NCI-H774 (cell line): ENCODE results near the gene FAM83G.

Source experiments
- DNase-seq: peaks from one replicate; lab custom pipeline; 2025; lab: John Stamatoyannopoulos, UW

Gene FAM83G

GRCh38 chr17:19009970-19010369 is 5.4 kb upstream of the FAM83G start:
- DNase-seq: no peak

DNA sequence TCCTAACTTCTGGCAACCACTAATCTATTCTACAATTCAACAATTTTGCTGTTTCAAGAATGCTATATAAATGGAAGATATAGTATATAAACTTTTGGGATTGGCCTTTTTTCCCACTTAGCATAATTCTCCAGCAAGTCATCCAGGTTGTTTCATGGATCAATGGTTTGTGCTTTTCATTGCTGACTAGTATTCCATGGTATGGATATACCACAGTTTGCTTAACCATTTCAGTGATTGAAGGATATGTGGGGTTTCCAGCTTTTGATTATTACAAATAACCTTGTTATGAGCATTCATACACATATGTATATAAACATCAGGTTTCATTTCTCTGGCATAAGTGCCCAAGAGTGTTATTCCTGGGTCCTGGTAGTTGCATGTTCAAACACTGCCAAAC is 2.1 kb upstream of the FAM83G start:
- DNase-seq: no peak

- no peak for DNase-seq
Observed at GRCh38 chr17:19005789-19006430, 1.3 kb upstream of the FAM83G start.

DNA sequence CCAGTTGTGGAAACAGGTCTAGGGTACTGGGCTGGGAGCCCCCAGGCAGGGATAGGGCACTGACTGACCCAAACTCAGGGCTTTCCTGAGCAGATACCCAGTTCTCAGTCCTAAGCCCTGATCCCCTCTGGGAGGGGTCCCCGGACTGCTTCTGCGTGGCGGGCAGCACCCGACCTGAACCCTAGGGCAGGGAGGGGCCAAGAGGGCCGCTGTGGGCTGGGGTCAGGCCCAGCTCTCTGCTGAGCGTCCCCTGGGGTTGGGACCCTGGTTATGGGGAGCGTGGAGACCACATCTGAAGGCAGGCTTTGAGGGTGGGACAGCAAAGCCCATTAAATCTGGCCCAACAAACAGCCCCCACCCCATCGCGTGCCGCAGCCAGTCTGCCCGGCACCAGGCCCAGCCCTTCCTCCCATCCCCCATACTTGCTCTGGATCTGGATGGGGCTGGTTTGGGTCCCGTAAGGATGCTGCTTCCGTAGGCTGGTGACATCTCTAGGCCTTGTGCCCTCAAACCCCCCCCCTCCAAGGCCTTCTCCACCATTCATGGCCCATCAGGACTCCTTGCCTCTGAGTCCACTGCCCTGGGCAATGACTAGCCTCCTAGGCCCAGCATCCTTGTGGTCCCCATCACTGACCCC is 691 bp upstream of the FAM83G start:
- DNase-seq: no peak

GRCh38 chr17:19003543-19004420 is 782 bp downstream of the FAM83G start:
- DNase-seq: no peak

DNA sequence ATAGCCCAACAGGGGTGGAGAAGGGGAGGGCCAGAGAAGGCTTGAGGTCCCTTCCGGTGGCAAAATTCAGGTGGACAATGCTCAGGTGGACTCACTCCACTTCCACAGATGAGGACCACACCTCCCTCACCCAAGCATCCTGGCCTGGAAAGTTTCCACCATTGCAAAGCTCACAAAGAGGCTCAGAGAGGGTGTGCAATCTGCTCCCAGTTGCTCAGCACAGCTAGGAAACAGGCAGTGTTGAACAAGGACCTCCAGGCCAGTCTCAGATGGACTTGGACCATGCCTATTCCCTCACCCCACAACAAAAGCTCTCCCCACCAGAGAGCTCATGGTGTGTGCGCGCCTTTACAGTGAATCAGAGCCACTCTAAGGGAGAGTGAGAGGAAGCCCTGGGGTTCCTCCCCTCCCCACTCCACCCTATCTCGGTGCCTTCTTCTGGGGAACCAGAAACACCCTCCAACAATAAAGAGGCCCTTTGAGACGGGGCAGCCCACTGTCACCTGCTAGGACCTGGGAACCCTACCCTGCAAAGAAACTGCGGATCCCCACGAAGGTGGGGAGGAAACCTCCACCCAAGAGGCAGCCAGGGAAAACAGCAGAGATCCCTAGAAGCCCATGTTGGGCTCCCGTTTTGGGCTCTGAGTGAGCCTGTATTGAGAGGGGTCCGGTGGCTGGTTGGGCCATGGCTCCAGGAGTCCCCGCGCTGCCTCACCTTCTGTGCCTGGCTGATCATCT is 1.6 kb downstream of the FAM83G start:
- no peak for DNase-seq

DNA sequence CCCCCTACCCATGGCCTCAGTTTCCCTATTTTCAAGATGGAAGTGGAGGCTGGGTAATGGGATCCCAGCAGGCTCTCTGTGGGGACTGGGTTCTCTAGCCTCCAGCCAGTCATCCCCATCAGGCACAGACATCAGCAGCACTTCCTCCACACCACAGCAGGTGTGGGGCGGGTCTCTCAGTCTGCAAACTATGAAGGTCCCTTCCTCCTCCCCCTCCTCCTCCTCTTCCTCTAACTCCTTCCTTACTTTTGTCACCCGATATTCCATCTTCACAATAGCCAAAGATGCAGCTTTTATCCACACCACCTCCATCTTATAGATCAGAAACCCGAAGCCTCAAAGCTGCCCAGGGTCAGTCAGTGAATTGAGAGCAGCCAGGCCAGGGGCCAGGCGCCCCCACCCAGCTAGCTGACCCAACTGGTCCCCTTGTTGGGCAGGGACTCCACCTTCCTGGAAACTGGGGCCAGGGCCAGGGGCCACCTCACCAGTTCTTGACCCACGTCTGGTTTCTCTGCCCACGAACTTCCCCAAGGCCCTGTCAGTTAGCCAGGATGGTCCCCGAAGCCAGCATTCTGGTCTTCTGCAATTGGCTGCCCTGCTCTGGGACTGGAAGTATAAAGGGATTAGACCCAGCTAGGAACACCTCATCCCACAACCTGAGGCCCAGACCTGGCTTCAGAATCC is 2.5 kb downstream of the FAM83G start:
- DNase-seq: no peak

- DNase-seq: no peak
Observed at GRCh38 chr17:19000531-19001325, 3.8 kb downstream of the FAM83G start.

GRCh38 chr17:18999911-19000310 is 4.7 kb downstream of the FAM83G start:
- no peak for DNase-seq

GRCh38 chr17:18999394-18999793 is 5.2 kb downstream of the FAM83G start:
- DNase-seq: no peak

- DNase-seq: no peak
Observed at GRCh38 chr17:18997650-18998196, 6.8 kb downstream of the FAM83G start.

DNA sequence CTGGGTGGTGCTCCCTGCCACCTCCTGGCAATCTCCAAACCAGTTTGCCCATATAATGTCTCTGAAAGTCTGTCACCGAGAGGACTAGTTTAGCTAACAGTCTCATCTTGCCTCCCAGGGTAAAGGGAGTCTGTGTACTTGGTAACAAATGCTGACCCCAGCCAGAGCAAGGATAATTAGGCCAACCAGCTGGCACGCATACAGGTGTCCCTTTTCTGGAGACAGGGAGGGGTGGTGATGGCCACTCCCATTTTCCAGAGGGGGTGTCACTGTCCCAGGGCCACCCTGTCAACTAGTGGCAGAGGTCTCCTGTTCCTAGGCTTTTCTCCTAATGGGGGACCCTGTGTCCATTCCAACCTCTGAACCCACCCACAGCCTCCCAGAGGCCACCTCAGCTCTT is 8.1 kb downstream of the FAM83G start:
- DNase-seq: no peak

DNA sequence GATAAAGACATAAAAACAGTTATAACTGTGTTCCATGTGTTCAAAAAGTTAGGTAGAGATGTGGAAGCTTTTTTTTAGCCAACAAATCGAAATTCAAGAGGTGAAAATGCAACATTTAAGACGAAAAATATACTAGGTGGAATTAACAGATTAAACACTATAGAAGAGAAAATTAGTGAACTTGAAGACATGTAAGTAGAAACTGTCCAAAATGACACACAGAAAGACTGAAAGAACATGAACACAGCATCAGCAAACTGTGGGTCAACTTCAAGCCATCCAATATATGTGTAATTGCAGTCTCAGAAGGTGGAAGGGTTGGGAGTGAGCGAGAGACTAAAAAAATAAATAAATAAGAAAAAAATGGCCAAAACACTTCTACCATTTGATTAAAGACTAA is 9.3 kb downstream of the FAM83G start:
- no peak for DNase-seq

DNA sequence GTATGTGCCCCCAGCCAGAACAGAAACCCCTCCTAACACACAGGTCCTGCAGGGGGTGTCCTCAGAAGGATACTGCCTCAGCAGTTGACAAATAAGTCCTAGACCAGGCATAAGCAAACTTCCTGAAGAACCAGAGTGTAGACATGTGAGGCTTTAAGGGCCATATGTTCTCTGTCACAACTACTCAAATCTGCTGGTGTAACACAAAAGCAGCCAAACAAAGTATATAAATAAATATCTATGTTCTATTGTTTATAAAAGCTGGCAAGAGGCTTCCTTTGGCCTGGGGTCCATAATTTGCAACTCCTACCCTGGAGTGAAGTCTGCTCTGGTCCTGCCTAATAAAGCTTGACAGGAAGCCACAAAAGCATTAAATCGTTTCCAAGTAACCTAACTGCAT is 9.9 kb downstream of the FAM83G start:
- DNase-seq: no peak

- no peak for DNase-seq
Observed at GRCh38 chr17:18993905-18994526, 10.5 kb downstream of the FAM83G start.

DNA sequence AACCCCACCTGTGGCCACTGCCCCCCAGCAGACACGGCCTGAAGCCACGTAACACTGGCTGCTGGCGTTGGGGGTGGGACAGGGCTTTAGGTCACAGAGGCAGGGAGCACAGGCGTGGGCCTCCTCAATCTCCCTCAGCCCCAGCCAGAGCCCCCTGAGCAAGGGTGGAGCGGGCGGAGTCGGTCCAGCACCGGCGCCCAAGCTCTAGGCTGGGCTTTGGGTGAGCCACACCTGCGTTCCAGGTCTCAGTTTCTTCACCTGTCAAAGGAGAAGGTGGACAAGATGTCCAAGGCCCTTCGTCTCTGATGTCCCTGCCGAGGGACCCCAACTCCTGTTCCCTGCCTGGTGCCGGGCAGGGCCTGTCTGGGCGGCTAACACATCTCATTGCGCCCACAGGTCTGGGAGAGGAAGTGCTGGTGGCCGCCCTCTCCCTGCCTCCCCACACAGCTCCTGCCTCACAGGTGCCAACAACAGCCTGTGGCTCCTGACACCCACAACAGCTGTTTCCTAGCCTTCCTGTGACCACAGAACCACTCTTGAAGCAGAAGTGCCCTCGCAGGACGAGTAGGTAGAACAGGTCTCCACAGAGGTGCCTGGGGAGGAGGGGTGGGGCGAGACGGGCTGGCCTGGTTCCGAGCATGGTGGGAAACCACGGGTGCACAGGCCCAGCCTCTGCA is 12.0 kb downstream of the FAM83G start:
- DNase-seq: no peak

DNA sequence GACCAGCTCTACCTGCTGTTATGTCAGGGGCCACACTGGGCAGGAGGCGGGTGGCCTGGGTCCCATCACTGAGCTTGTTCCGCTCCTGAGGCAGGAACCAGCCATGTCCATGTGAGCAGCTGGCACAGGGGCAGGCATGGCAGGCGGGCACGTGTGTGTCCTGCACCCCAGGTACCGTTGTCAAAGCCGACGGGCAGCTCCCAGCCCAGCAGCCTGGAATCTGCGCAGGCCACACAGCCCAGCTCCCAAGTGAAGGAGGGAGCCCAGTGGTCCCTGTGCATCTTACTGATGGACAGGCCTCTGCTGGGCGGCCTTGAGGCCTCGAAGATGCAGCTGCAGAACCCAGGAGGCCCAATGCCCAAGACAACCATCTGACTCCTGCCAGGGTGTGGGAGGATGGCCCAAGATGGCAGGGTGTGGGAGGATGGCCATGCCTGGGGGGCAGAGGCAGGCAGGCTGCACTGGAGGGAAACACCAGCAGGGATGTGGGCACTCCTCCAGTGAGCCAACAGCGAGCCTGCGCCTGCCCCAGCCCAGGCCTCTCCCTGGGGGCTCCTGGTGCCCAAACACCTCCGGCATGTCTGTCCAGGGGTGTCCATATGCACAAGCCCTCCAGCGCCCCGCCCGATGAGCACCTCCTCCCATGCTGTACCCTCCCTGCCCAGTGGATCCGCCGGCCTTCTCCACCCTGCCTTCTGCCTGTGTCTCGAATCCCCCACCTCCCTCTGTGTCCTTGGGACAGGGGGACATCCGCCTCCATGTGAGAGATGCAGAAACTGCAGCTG is 12.8 kb downstream of the FAM83G start:
- DNase-seq: no peak

- no peak for DNase-seq
Observed at GRCh38 chr17:18990331-18990730, 14.2 kb downstream of the FAM83G start.
